Body of pancreas (tissue), 4 donors: ENCODE measurements around the gene MMP25.

ENCODE experiments used
- POLR2A ChIP-seq, 3 donors: fragments of 450-650 bp; IDR thresholded peaks; one replicate each; pipeline ENCODE4 v1.6.1; 2016; ENCODE audit warnings: antibody characterized with exemption in 3 of 3, mild to moderate bottlenecking in 2 of 3
- TF ChIP-seq, protein P1 (sequence below), 7 experiments: fragments of 450-650 bp in 4 of 7; fragments of 200-600 bp in 3 of 7; sonication (generic) in 3 of 7; IDR thresholded peaks; one replicate each; pipeline ENCODE4 v1.5.1; 2016 to 2019; ENCODE audit warnings: antibody characterized with exemption in 7 of 7

DNA sequence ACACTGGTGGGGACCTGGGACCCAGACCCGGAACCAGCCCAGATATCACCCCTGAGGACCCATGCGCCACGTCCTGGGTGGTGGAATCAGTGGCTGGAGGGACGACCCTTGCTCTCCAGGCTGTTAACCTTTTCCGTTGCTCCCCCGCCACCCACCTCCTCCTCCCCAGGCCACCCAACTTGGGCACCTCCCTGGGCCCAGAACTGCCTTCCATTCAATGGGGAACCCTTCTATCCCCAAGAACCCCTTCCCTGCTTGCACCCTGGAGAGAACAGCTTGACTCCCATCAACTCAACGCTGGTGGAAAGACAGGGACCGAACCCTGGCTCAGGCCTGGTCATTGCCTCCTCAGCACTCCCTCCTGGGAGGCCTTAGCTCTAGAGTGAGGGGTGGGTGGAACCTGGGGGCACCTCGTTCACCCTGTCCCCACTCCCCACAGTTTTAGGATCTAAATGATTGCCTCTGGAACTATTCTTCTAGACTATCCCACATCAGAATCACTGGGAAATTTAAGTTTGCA lies 13.4 kb downstream of the MMP25 start:
- TF ChIP-seq POLR2A (IDR thresholded peaks at IDR 0.05), result no peak
- TF ChIP-seq, protein P1, sequence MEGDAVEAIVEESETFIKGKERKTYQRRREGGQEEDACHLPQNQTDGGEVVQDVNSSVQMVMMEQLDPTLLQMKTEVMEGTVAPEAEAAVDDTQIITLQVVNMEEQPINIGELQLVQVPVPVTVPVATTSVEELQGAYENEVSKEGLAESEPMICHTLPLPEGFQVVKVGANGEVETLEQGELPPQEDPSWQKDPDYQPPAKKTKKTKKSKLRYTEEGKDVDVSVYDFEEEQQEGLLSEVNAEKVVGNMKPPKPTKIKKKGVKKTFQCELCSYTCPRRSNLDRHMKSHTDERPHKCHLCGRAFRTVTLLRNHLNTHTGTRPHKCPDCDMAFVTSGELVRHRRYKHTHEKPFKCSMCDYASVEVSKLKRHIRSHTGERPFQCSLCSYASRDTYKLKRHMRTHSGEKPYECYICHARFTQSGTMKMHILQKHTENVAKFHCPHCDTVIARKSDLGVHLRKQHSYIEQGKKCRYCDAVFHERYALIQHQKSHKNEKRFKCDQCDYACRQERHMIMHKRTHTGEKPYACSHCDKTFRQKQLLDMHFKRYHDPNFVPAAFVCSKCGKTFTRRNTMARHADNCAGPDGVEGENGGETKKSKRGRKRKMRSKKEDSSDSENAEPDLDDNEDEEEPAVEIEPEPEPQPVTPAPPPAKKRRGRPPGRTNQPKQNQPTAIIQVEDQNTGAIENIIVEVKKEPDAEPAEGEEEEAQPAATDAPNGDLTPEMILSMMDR (IDR thresholded peaks at IDR 0.05), result no peak
